OCI-LY3 (cell line): ENCODE measurements around the gene CMSS1.

Experiments used
- H2AFZ ChIP-seq: fragments of 200-600, 300-600 bp; shearing (Covaris generic); 2 replicates; pipeline ENCODE4 v1.6.0; 2014; ENCODE audit warnings: antibody characterized with exemption, low read depth, low read length
- H3K27ac ChIP-seq: fragments of 200-600, 300-600 bp; sonication (generic); 2 replicates; pipeline ENCODE4 v1.5.1; 2014; ENCODE audit warnings: mild to moderate bottlenecking, low read length, moderate library complexity, mixed read lengths
- H3K27me3 ChIP-seq: fragments of 200-600, 300-600 bp; sonication (generic); 2 replicates; pipeline ENCODE4 v1.6.1; 2014; ENCODE audit warnings: low read depth, low read length, mixed read lengths
- H3K36me3 ChIP-seq: fragments of 200-600, 300-600 bp; sonication (generic); replicated peaks from 2 replicates; pipeline ENCODE3; 2014; ENCODE audit warnings: low read depth, low read length, mixed read lengths
- H3K4me1 ChIP-seq: fragments of 300-600, 200-600 bp; sonication (generic); 2 replicates; pipeline ENCODE4 v1.6.1; 2014; ENCODE audit warnings: low read length, mixed read lengths
- H3K4me2 ChIP-seq: fragments of 200-600, 300-600 bp; sonication (generic); 2 replicates; pipeline ENCODE4 v1.6.1; 2014; ENCODE audit warnings: low read length, mixed read lengths
- H3K4me3 ChIP-seq: fragments of 300-600, 200-600 bp; sonication (generic); 2 replicates; pipeline ENCODE4 v1.5.1; 2014; ENCODE audit warnings: antibody characterized with exemption, mild to moderate bottlenecking, low read length, moderate library complexity
- H3K79me2 ChIP-seq: fragments of 300-600, 200-600 bp; shearing (Covaris generic); 2 replicates; pipeline ENCODE4 v1.6.1; 2014; ENCODE audit warnings: mild to moderate bottlenecking, low read length, mixed read lengths
- H3K9ac ChIP-seq: fragments of 300-600, 200-600 bp; shearing (Covaris generic); 2 replicates; pipeline ENCODE4 v1.6.0; 2014; ENCODE audit warnings: mild to moderate bottlenecking, low read length, moderate library complexity
- H3K9me3 ChIP-seq: fragments of 200-600, 300-600 bp; shearing (Covaris generic); 2 replicates; pipeline ENCODE4 v1.6.1; 2014; ENCODE audit warnings: low read length, mixed read lengths; ENCODE audit not compliant: insufficient read depth
- H4K20me1 ChIP-seq: fragments of 200-600, 300-600 bp; sonication (generic); 2 replicates; pipeline ENCODE4 v1.6.1; 2016; ENCODE audit warnings: low read length, mixed read lengths; ENCODE audit not compliant: insufficient read depth
- CTCF ChIP-seq: fragments of 200-600, 300-600 bp; sonication (generic); IDR thresholded peaks from 2 replicates; pipeline ENCODE4 v1.5.1; 2014; ENCODE audit warnings: antibody characterized with exemption, low read length, low read depth
- EZH2phosphoT487 ChIP-seq: fragments of 200-600 bp; shearing (Covaris generic); IDR thresholded peaks from 2 replicates; pipeline ENCODE4 v1.6.1; 2018; ENCODE audit warnings: antibody characterized with exemption, mixed run types, low read depth

CMSS1 gene

DNA sequence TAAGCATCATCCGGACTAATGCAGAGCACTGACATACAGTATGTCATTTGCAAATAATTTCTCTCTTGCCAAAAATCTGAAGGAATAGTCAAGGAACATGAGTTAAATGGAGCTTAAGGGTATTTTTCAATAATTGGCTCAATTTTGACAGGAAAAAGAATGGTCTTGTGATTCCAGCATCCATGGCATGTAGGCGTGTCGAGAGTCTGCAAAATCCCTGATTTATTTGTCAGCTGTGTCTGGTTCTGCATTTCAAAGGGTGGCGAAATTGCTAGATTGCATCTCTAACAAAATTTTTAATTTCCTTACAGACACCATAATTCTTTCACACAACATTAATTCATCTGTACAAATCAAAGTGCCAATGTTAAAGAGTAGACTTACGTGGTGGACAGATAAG is 377.7 kb downstream of the CMSS1 start:
- H3K4me2 ChIP-seq: no peak overlapping the region
- no peak overlapping the region for H3K27ac ChIP-seq
- H4K20me1 ChIP-seq: no peaks in the 10 kb centered on the region
- H3K9ac ChIP-seq: no peak overlapping the region
- TF ChIP-seq EZH2phosphoT487 (no peak), CTCF (no peak)
- no peaks in the 10 kb centered on the region for H3K4me1 ChIP-seq
- no peak overlapping the region for H2AFZ ChIP-seq
- H3K36me3 ChIP-seq: no peaks in the 10 kb centered on the region
- H3K9me3 ChIP-seq: no peaks in the 10 kb centered on the region
- no peaks in the 10 kb centered on the region for H3K27me3 ChIP-seq
- no peaks in the 10 kb centered on the region for H3K79me2 ChIP-seq
- no peak overlapping the region for H3K4me3 ChIP-seq

- Histone ChIP-seq H3K9ac (no peak overlapping the region), H4K20me1 (no peaks in the 10 kb centered on the region), H3K27me3 (no peaks in the 10 kb centered on the region), H3K9me3 (no peaks in the 10 kb centered on the region), H3K4me1 (no peaks in the 10 kb centered on the region), H2AFZ (no peak overlapping the region), H3K4me2 (no peak overlapping the region), H3K79me2 (no peaks in the 10 kb centered on the region), H3K27ac (no peak overlapping the region), H3K36me3 (no peaks in the 10 kb centered on the region), H3K4me3 (no peak overlapping the region)
- TF ChIP-seq CTCF: no peak
- no peak for TF ChIP-seq EZH2phosphoT487
These were observed 380.2 kb downstream of the CMSS1 start for GRCh38 chr3:100197876-100198275.

DNA sequence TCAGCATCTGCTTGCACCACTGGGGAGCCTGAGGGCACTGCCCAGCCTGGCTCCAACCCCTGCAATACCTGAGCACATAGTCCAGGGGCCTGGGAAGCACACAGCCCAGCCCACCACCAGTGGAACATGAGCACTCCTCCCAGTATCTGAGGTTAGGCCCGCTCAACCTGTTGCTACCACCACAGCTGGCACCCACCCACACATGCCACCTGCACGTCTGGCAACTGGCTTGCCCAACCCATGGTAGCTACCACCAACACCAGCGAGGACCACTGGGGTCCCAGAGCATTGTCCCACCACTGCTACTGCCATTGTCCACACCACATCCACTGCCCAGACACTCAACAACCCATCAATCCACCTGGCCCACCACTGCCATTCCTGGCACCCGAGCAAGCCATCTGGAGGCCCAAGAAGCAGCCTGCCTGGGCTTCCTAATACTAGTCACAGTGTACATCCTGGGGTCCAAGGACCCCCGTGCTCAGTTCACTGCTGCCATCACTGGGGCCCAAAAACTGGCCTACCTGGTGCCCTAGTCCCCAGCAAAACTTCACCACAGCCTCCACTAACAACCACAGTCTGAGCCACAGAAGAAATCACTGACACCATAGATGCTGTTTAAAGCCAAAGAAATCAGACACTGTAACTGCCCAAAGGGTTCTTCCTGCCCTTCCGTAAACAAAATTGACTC is 381.1 kb downstream of the CMSS1 start:
- Histone ChIP-seq H3K4me3 (no peak overlapping the region), H3K79me2 (no peaks in the 10 kb centered on the region), H4K20me1 (no peaks in the 10 kb centered on the region), H3K27ac (no peak overlapping the region), H3K4me1 (no peaks in the 10 kb centered on the region), H3K9me3 (no peaks in the 10 kb centered on the region), H3K9ac (no peak overlapping the region), H3K27me3 (no peaks in the 10 kb centered on the region), H3K36me3 (no peaks in the 10 kb centered on the region), H3K4me2 (no peak overlapping the region), H2AFZ (no peak overlapping the region)
- TF ChIP-seq CTCF (no peak), EZH2phosphoT487 (no peak)

DNA sequence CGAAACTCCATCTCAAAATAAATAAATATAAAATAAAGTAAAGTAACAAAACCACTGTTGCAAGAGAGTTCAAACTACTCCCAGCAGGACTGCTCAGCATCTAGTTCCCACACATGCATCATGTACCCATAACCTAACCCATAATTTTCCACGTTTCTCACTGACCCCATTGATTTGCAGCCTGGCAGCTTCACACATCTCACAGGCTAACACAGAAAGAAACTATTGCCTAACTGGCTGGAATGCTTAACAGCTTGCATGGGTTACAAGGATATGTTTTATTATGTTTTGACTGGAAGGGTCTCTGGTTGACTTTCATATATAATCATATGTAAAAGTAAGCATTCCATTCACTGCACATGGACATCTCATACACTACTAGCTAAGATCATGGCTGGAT is 387.5 kb downstream of the CMSS1 start:
- no peaks in the 10 kb centered on the region for H4K20me1 ChIP-seq
- TF ChIP-seq EZH2phosphoT487 (no peak), CTCF (no peak)
- H3K79me2 ChIP-seq: no peaks in the 10 kb centered on the region
- H3K27ac ChIP-seq: no peak overlapping the region
- no peak overlapping the region for H2AFZ ChIP-seq
- H3K36me3 ChIP-seq: no peaks in the 10 kb centered on the region
- no peak overlapping the region for H3K9ac ChIP-seq
- no peaks in the 10 kb centered on the region for H3K27me3 ChIP-seq
- H3K9me3 ChIP-seq: no peaks in the 10 kb centered on the region
- H3K4me1 ChIP-seq: no peaks in the 10 kb centered on the region
- H3K4me2 ChIP-seq: no peak overlapping the region
- H3K4me3 ChIP-seq: no peak overlapping the region
